Activated B cell treated with CpG ODN at 0.5 μM for 24 hours (primary cell): Measurements from ENCODE around the gene OR2M2. TPM values are rescaled to one million over a fixed set of nuclear protein-coding genes. Genes with fewer than 3 reads are reported as not detected.

Source experiments
- ATAC-seq: fragments of 200-7000 bp; cut with Tn5 transposase; one replicate; pipeline ENCODE4 v1.10.0; 2021; ENCODE audit warnings: low read depth, mild to moderate bottlenecking, moderate library complexity
- CTCF ChIA-PET: fragments of 350-600 bp; sonication (Branson Sonifier 250); formaldehyde crosslinking; loops from one replicate; lab custom pipeline; 2021; ENCODE audit warnings: antibody characterized with exemption; lab: Charles Lee
- POLR2A ChIA-PET: fragments of 350-600 bp; sonication (Branson Sonifier 250); formaldehyde crosslinking; loops from one replicate; lab custom pipeline; 2021; ENCODE audit warnings: antibody characterized with exemption; lab: Charles Lee
- DNase-seq: peaks from one replicate; pipeline ENCODE4 v3.0.0; 2022
- H3K27ac Mint-ChIP-seq: one replicate; pipeline ENCODE4 v1.8.0; 2020; ENCODE audit warnings: mixed read lengths
- H3K27me3 Mint-ChIP-seq: one replicate; pipeline ENCODE4 v1.8.0; 2021; ENCODE audit warnings: mixed read lengths
- H3K36me3 Mint-ChIP-seq: one replicate; pipeline ENCODE4 v1.8.0; 2021; ENCODE audit warnings: low read depth, mixed read lengths
- H3K4me1 Mint-ChIP-seq: one replicate; pipeline ENCODE4 v1.8.0; 2021; ENCODE audit warnings: mixed read lengths
- H3K4me3 Mint-ChIP-seq: one replicate; pipeline ENCODE4 v1.8.0; 2020; ENCODE audit warnings: mild to moderate bottlenecking, mixed read lengths
- H3K9me3 Mint-ChIP-seq: one replicate; pipeline ENCODE4 v1.8.0; 2020; ENCODE audit warnings: mixed read lengths
- intact Hi-C: fragments of 100-400 bp; cut with micrococcal nuclease; formaldehyde crosslinking; loops from one replicate; pipeline ENCODE4 v1.15.1; 2024
- total RNA-seq: library from RNA; stranded (reverse); gene quantifications from 2 replicates; pipeline ENCODE4 v1.2.3, GENCODE V29; 2022
- TF ChIP-seq, protein P1 (sequence below): fragments of 200-600 bp; IDR thresholded peaks from one replicate; pipeline ENCODE4 v1.8.0; 2022; ENCODE audit warnings: antibody characterized with exemption, mild to moderate bottlenecking

OR2M2 gene
- not detected in 2 replicates for total RNA-seq

- H3K27me3 Mint-ChIP-seq: no peaks in the 10 kb centered on the region
- POLR2A ChIA-PET: no interaction called here
- intact Hi-C loops: no loop called here
Observed at GRCh38 chr1:248174521-248174920, at the start of gene OR2M2. Gene OR2M2, plus strand, starts transcription at chr1:248174821. Its CDS starts 5,165 bp downstream, at chr1:248179986.

GRCh38 chr1:248127653-248128052 lies 47.0 kb upstream of the OR2M2 start:
- no peaks in the 10 kb centered on the region for H3K36me3 Mint-ChIP-seq
- TF ChIP-seq, protein P1, sequence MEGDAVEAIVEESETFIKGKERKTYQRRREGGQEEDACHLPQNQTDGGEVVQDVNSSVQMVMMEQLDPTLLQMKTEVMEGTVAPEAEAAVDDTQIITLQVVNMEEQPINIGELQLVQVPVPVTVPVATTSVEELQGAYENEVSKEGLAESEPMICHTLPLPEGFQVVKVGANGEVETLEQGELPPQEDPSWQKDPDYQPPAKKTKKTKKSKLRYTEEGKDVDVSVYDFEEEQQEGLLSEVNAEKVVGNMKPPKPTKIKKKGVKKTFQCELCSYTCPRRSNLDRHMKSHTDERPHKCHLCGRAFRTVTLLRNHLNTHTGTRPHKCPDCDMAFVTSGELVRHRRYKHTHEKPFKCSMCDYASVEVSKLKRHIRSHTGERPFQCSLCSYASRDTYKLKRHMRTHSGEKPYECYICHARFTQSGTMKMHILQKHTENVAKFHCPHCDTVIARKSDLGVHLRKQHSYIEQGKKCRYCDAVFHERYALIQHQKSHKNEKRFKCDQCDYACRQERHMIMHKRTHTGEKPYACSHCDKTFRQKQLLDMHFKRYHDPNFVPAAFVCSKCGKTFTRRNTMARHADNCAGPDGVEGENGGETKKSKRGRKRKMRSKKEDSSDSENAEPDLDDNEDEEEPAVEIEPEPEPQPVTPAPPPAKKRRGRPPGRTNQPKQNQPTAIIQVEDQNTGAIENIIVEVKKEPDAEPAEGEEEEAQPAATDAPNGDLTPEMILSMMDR: no peak
- H3K4me1 Mint-ChIP-seq: no peaks in the 10 kb centered on the region
- no peak for DNase-seq
- H3K4me3 Mint-ChIP-seq: no peak overlapping the region
- H3K27me3 Mint-ChIP-seq: no peaks in the 10 kb centered on the region
- no peak for ATAC-seq
- intact Hi-C loops: no loop called here
- no peak overlapping the region for H3K27ac Mint-ChIP-seq
- POLR2A ChIA-PET: no interaction called here
- H3K9me3 Mint-ChIP-seq: peaks cover 7% of the 10 kb centered on the region
- CTCF ChIA-PET: no interaction called here

More at GRCh38 chr1:248174521-248174920, at the start of gene OR2M2:
- H3K27ac Mint-ChIP-seq: no peak within 1 kb of the TSS
- TF ChIP-seq, protein P1: no peak
- no peaks in the 10 kb centered on the region for H3K9me3 Mint-ChIP-seq
- H3K36me3 Mint-ChIP-seq: no peaks in the 10 kb centered on the region
- DNase-seq (no peak), ATAC-seq (no peak)
- CTCF ChIA-PET: no interaction called here
- H3K4me1 Mint-ChIP-seq: no peaks in the 10 kb centered on the region
- no peak within 1 kb of the TSS for H3K4me3 Mint-ChIP-seq

- no peak for ATAC-seq
- CTCF ChIA-PET: no interaction called here
- TF ChIP-seq, protein P1: no peak
- Mint-ChIP-seq H3K9me3 (peaks cover 2% of the 10 kb centered on the region), H3K27me3 (no peaks in the 10 kb centered on the region), H3K36me3 (no peaks in the 10 kb centered on the region), H3K4me1 (no peaks in the 10 kb centered on the region), H3K4me3 (no peak overlapping the region), H3K27ac (no peak overlapping the region)
- DNase-seq: no peak
- intact Hi-C loops: no loop called here
- POLR2A ChIA-PET: no interaction called here
Observed at GRCh38 chr1:248136811-248137210, 37.8 kb upstream of the OR2M2 start.

GRCh38 chr1:248140846-248141245 lies 33.8 kb upstream of the OR2M2 start:
- Mint-ChIP-seq H3K4me3 (no peak overlapping the region), H3K27ac (no peak overlapping the region), H3K36me3 (no peaks in the 10 kb centered on the region), H3K9me3 (no peaks in the 10 kb centered on the region), H3K4me1 (no peaks in the 10 kb centered on the region), H3K27me3 (no peaks in the 10 kb centered on the region)
- TF ChIP-seq, protein P1: no peak
- no peak for DNase-seq
- ChIA-PET POLR2A (no interaction called here), CTCF (no interaction called here)
- intact Hi-C loops: no loop called here
- no peak for ATAC-seq

- ATAC-seq (no peak), DNase-seq (no peak)
- H3K27me3 Mint-ChIP-seq: no peaks in the 10 kb centered on the region
- no peaks in the 10 kb centered on the region for H3K36me3 Mint-ChIP-seq
- CTCF ChIA-PET: no interaction called here
- no peaks in the 10 kb centered on the region for H3K4me1 Mint-ChIP-seq
- no peak overlapping the region for H3K4me3 Mint-ChIP-seq
- intact Hi-C loops: no loop called here
- peaks cover 12% of the 10 kb centered on the region for H3K9me3 Mint-ChIP-seq
- POLR2A ChIA-PET: no interaction called here
- TF ChIP-seq, protein P1: no peak
- H3K27ac Mint-ChIP-seq: no peak overlapping the region
Observed at GRCh38 chr1:248143311-248143710, 31.3 kb upstream of the OR2M2 start.
